ENCODE results near the gene RPL4.
"Not testable (repeated sequence)": the region's sequence is repeated elsewhere in the genome, so short reads cannot be mapped to it uniquely, and the experiment has no call there.

RPL4 gene

DNA sequence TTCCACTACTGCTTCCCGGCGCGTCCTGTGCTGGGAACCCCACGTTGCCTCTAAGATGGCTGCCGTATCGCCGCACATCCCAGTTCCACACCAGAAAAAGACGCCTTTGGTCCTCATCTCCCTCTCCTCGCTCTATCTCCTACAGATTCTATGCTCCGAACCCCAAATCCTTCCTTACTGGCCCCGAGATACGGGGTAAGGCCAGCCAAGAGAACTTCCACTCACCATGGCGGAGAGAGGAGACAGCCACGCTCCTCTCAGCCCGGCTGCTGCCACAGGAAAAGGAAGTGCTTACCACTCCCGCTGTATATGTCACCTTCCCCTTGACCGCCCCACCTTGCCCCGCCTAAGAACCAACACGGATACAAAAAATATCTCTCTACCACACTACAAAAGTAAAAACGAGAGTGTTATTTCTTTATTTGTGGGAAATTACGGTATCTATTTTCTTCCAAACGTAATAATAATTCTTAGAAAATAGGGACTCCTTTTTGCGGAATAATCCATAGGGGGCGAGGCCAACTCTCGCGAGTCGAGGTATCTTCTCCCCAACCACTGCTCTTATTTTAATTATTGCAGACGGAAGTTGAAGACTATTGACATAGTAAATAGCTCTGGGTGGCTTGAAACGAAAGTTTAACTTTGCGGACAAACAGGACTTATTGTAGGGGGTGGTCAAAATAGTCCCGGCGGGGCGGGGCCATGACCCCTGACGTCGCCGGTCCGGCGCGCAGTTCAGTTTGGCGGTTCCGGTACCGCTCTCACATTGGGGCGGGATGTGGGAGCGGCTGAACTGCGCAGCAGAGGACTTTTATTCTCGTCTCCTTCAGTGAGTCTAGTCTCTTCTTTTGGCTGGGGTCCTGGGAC, at the start of gene RPL4, which contains the start of gene ZWILCH:
Gene RPL4, minus strand, starts transcription at position 293 of the 867 bp plus-strand sequence. Its CDS starts 65 bp downstream, at position 228.
Gene ZWILCH, plus strand, starts transcription at position 764 of the 867 bp plus-strand sequence. Its CDS starts 13 bp downstream, at position 777.
- in situ Hi-C loops (cut with MboI; ENCODE audit: low sequenced_read_pairs) = no loop called here

GRCh38 chr15:66545255-66545654, 40.6 kb upstream of the RPL4 start:
- in situ Hi-C loops (cut with MboI; ENCODE audit: low sequenced_read_pairs) = no loop called here

- in situ Hi-C loops (cut with MboI; ENCODE audit: low sequenced_read_pairs) = no loop called here
Measured at GRCh38 chr15:66542896-66543295, 38.2 kb upstream of the RPL4 start.

- in situ Hi-C loops (cut with MboI; ENCODE audit: low sequenced_read_pairs) = no loop called here
Measured at GRCh38 chr15:66535056-66535455, 30.4 kb upstream of the RPL4 start.

- in situ Hi-C loops (cut with MboI; ENCODE audit: low sequenced_read_pairs) = no loop called here
Measured at GRCh38 chr15:66524838-66525237, 20.2 kb upstream of the RPL4 start.

- in situ Hi-C loops (cut with MboI; ENCODE audit: low sequenced_read_pairs) = no loop called here
Measured at GRCh38 chr15:66523926-66524325, 19.3 kb upstream of the RPL4 start.

DNA sequence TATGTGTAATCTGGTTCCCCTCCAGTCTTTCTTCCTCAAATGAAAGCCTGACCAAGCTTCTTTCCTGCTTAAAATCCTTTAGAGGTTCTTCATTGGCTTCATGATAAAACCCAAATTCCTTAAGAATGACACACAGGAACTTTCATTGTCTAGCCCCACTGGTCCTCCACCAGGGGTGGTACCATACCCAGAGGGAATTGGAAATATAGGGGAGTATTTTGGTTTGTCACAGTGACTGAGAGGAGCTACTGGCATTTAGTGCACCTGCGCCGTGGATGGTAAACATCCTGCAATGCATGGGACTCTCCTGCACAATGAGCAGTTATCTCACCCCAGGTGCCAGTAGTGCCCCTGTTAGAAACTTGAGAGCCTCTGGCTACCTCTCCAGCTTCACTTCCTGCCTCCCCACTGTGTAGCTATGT, 11.3 kb upstream of the RPL4 start:
- in situ Hi-C loops (cut with MboI; ENCODE audit: low sequenced_read_pairs) = no loop called here

DNA sequence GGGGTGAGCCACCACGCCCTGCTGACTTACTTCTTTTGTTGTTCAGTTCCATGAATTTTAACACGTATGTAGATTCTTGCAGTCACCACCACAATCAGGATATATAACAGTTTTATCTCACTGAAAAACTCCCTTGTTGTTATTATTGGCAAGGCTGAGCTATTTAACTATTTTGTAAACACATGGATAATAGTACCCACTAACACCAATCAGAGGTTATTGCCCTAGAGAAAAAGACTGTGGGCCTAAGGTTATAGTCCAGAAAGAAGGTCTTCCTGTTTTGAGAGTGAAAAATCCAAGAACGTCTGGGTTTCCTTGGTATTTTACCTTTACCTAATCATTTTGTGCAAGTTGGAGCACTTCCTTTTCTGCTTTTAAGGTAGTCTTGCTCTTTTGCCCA, 9.9 kb upstream of the RPL4 start:
- in situ Hi-C loops (cut with MboI; ENCODE audit: low sequenced_read_pairs) = no loop called here

GRCh38 chr15:66508293-66508883, 3.7 kb upstream of the RPL4 start:
- in situ Hi-C loops (cut with MboI; ENCODE audit: low sequenced_read_pairs) = no loop called here

DNA sequence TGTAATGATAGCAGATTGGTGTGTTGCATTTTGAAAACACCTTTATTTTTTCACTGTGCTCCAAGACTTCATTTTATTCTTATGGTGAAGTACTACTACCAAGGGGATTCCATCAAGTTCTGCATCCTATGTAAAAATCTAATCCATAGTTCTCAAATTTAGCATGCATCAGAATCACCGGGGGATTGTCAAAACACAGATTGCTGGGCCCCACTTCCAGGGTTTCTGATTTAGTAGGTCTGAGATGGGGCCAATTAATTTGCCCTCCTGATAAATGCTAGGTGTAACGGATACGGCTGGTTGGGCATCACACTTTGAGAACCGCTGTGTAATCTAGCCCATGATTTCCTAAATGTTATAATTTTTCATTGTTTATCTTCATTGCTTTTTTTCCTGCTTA, 1.2 kb upstream of the RPL4 start:
- in situ Hi-C loops (cut with MboI; ENCODE audit: low sequenced_read_pairs) = no loop called here

GRCh38 chr15:66505430-66505811, 766 bp upstream of the RPL4 start:
- in situ Hi-C loops (cut with MboI; ENCODE audit: low sequenced_read_pairs) = no loop called here

GRCh38 chr15:66503780-66504562, 684 bp downstream of the RPL4 start:
- in situ Hi-C loops (cut with MboI; ENCODE audit: low sequenced_read_pairs) = no loop called here

- in situ Hi-C loops (cut with MboI; ENCODE audit: low sequenced_read_pairs) = not testable (repeated sequence)
Measured at GRCh38 chr15:66503041-66503648, 1.5 kb downstream of the RPL4 start.

DNA sequence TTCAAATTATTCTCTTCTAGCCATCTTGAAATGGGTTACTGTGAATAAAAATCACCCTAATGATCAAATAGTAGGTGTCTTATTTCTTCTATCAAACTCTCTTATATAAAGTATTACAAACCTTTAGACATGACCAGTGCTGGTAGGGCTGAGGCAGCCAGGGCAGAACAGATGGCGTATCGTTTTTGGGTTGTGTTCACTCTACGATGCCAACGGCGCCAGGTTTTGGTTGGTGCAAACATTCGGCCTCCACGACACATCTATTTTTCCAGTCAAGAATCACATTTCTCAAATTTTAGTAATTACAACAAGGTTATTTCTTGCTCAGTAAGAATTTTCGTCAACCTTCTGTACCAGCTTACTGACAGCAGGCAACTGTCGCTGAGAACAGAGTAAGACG, 2.2 kb downstream of the RPL4 start:
- in situ Hi-C loops (cut with MboI; ENCODE audit: low sequenced_read_pairs) = no loop called here

GRCh38 chr15:66500346-66500745, 4.3 kb downstream of the RPL4 start:
- in situ Hi-C loops (cut with MboI; ENCODE audit: low sequenced_read_pairs) = not testable (repeated sequence)

DNA sequence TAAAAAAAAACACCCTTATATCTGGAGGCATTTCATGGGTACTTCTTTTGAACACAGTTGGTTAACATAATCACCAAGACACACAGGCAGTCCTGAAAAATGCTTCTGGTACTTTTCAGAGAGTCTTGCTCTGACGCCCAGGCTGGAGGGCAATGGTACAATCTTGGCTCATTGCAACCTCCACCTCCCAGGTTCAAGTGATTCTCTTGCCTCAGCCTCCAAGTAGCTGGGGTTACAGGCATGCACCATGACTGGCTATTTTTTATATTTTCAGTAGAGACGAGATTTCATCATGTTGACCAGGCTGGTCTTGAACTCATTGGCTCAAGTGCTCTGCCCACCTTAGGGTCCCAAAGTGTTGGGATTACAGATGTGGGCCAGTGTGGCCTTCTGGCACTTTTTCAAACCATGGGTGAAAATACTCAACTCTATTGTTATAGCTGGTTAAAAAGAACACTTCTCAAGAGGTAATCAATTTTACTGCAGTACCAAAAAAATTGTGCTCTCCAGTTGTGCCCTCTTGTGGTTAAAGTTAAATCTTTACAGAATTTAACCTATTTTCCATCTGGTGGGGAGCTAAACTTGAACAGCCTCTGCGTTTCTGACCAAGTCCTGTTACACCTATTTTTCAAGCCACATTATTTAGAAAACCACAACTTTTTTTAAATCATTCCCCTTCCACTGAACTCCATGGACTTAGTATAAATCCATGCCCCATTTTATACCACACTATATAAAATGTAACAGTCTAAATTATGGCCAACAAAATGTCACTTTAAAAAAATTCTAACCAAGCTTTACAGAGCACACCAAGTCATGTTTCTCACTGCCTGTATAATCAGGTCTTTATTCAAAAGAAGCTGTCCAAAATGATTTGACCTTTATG, 5.9 kb downstream of the RPL4 start:
- in situ Hi-C loops (cut with MboI; ENCODE audit: low sequenced_read_pairs) = loop anchor here (25.0 kb wide), 1 partner anchor 111 kb away; the partner anchor contains the start of gene MAP2K1

- in situ Hi-C loops (cut with MboI; ENCODE audit: low sequenced_read_pairs) = loop anchor here (25.0 kb wide), 1 partner anchor 110 kb away; the partner anchor contains the start of gene MAP2K1
Measured at GRCh38 chr15:66497502-66498455, 6.9 kb downstream of the RPL4 start, which contains the start of gene SNAPC5. Gene SNAPC5, minus strand, starts transcription at chr15:66497762. Its CDS starts 31 bp downstream, at chr15:66497731.

- in situ Hi-C loops (cut with MboI; ENCODE audit: low sequenced_read_pairs) = loop anchor here (25.0 kb wide), 1 partner anchor 110 kb away; the partner anchor contains the start of gene MAP2K1
Measured at GRCh38 chr15:66496951-66497501, 7.6 kb downstream of the RPL4 start.

Data from HL-60/S4 treated with phorbol 12-myristate 13-acetate at 8.2 ng/mL for 4 days and 3 days (cell line).